Central memory CD4-positive, alpha-beta T cell (primary cell): ENCODE data around the gene ST3GAL2.

Experiments used
- DNase-seq: peaks from one replicate; pipeline ENCODE4 v3.0.0; 2022

ST3GAL2 gene

DNA sequence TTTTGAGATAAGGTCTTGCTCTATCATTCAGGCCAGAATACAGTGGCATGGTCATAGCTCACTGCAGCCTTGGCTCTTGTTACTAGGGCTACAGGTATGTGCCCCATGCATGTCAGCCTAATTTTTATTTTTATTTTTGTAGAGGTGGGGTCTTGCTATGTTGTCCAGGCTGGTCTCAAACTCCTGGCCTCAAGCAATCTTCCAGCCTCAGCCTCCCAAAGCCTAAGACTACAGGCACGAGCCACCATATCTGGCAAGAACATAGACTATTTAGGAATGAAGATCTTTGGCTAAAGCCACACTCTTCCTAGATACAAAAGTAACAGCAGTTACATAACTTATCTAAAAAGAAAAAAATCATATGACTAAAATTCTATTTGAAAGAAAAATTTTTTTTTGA, 107.8 kb downstream of the ST3GAL2 start:
- DNase-seq: no peak
